NCI-H524 treated with DMSO at 0.1 percent for 48 hours (cell line): ENCODE results near the gene DYSF.

Experiments
- DNase-seq: peaks from one replicate; lab custom pipeline; 2025; lab: John Stamatoyannopoulos, UW

DYSF gene

GRCh38 chr2:71576541-71576940, 123.2 kb downstream of the DYSF start:
- no peak for DNase-seq

- no peak for DNase-seq
Observed at GRCh38 chr2:71577209-71577608, 123.8 kb downstream of the DYSF start.

DNA sequence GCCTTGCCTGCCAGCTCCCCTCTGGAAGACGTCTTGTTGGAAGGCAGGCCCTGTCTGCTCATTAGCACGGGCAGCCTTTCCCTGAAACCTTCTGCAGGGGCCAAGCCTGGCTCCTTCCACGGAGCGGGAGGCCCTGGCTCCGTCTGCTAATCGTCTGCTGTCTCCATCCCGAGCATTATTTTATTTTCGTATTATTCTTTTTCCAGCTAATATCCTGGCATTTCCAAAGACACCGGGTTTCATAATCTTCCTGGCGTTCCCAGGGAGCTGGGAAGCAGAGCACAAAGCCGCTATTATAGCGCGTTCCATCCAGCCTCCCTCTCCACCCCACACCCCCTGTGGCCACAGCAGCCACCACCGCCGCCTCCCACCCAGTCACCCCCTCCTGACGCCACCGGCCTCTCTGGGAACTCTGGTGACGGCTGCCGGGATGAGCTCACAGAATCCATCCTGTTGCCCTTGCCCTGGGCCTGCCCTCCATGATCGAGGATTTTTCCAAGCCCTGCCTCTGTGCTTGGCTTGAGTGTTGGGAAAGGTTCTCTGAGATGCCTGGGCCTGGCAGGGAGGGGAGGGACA, 125.5 kb downstream of the DYSF start:
- DNase-seq, result no peak

DNA sequence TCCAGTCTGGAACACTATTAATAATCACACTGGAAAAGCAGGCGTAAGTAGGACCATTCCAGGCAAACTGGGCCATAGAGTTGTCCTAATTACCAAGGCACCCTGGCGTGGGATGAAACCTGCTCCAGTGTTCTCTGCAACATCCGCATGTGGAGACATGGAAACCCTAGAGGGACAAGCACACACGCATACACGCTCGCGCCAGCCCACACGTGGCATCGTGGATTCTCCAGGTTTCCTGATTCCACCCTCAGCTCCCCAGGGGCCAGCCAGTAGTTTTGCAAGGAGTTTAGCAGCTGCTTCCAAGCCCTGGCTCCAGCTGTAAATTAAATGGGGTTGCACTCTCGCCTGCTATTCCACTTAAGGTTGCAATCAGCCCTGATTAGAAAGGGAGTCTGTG, 127.7 kb downstream of the DYSF start:
- DNase-seq, result no peak

- DNase-seq, result no peak
Observed at GRCh38 chr2:71583876-71584275, 130.5 kb downstream of the DYSF start.

GRCh38 chr2:71586471-71586870, 133.1 kb downstream of the DYSF start:
- DNase-seq, result no peak

DNA sequence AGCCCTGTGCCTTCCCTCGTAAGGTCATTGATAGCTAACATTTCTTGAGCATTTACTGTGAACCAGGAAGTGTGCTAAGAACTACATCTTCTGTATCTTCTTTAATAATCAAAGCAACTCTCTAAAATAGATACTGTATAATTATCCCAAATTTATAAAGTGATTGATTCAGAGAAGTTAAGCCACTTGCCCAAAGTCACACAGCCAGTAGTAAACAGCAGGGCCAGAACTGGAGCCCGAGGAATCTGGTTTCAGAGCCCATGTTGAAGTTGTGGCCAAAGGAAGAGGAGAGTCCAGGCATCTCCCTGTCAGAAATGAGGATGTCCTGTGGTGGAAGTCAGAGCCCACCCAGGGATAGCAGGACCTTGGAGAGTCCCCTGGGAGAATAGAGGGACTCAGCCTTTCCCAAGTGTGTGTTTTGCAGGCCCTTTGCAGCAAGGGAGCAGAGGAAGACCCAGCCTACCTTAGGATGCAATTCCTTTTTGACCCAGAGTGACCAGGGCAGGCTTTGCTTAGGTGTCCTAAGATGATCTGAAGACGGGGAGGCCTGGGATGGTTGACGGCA, 134.2 kb downstream of the DYSF start:
- DNase-seq, result no peak

DNA sequence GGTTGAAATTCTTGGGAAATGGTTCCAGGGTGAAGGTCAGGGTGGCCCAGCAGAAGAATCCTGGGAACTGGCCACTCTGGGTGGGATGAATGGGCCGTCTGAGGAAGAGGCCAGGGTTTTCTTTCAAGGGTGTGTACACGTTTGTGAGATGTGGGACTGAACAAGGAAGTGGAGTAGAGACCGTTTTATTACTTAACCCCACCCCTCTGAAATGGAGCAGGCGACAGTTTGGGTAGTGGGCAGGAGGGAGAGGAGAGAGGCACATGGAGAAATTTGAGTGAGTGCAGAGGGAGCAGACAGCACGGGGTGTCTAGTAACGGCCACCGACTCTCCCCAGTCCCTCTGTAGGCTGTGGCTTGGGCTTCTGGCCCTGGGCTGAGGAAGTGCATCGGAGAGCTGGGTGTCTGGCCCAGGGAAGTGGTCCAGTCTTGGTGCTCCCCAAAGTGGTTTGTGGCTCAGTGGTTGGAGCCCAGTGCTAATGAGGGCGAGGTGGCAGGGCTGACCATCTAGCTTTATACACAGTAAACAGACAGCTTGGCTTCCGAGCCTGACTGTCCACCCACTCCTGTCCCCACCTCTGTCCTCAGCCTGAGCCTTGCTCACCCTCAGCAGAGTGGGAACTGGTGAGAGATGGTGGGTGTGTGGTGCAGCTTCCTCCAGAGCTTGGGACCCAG, 135.3 kb downstream of the DYSF start:
- no peak for DNase-seq

GRCh38 chr2:71589763-71590162, 136.4 kb downstream of the DYSF start:
- no peak for DNase-seq

GRCh38 chr2:71591044-71591443, 137.7 kb downstream of the DYSF start:
- DNase-seq, result no peak

- DNase-seq, result no peak
Observed at GRCh38 chr2:71592181-71592711, 138.9 kb downstream of the DYSF start.

DNA sequence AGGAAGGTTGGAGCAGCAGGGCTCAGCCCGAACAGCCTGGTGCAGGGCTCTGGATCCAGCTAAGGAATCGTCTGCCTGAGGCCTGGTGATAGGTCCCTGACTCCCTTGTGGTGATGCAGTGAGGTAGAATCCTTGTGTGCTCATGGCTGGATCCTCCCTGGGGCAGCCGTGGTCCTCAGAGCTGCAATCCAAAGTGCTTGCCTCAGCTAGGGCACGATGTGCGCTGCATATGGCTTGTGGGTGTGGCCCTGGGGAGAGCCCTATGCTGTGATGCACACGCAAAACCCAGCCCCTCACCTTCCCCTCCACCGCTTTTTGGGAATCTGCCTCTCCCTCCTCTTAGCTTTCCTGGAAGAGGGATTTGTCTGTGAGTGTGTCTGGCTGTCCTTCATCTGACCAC, 142.2 kb downstream of the DYSF start:
- DNase-seq, result no peak

DNA sequence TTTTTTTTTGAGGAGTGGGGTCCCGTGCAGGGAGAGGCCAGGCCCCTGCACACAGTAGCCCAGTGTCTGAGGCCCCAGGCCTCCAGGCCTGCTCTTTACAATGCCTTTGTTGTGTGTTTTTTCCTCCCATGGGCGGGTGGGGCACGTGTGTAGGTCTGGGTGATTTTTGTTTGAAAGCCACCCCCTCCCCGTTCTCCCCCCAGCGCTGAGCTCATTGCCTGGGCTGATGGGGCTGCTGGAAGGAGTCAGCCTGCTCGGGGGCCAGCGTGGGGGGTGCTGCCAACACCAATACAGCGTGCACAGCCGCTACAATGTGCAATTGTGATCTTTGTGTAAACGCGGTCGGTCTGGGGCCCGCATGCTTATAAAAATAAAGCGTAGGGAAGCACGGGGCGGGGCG, 142.7 kb downstream of the DYSF start:
- DNase-seq, result no peak

DNA sequence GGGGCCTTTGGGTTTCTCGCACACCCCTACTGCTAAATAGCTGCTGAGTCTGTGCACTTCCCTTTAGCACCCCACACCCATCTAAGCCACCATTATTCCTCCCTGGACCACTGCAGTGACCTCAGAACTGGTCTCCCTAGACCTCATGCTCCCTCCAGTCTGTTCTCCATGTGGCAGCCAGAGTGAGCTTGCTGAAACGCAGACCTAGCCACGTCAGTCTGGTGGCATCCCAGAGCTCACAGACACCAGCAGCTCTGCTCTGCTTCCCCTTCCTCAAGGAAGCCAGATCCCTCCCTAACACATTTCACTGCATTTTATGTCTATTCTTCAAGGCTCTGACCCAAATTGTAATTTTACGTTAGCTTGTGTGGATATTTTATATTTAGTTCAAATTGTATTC, 144.4 kb downstream of the DYSF start:
- DNase-seq, result no peak

GRCh38 chr2:71598526-71598925, 145.2 kb downstream of the DYSF start:
- DNase-seq, result no peak

DNA sequence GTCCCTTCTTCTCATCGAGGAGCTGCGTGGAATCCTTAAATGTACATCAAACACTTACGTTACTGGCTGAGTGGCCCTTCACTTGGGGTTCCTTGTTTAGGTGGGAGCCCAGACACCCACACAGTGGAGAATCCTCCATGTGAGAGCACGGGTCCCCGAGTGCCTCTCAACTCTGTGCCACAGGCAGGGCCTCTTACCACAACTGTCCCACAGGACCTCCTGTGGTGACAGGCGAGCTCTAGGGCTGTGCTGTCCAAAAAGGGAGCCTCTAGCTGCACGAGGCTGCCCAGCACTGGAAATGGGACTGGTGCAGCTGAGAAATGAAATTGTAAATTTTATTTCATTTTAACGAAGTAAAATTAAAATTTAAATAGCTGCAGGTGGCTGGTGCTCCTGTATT, 145.7 kb downstream of the DYSF start:
- no peak for DNase-seq

GRCh38 chr2:71599646-71600236, 146.4 kb downstream of the DYSF start:
- DNase-seq, result peak; percentile 77

- no peak for DNase-seq
Observed at GRCh38 chr2:71600555-71600954, 147.2 kb downstream of the DYSF start.

DNA sequence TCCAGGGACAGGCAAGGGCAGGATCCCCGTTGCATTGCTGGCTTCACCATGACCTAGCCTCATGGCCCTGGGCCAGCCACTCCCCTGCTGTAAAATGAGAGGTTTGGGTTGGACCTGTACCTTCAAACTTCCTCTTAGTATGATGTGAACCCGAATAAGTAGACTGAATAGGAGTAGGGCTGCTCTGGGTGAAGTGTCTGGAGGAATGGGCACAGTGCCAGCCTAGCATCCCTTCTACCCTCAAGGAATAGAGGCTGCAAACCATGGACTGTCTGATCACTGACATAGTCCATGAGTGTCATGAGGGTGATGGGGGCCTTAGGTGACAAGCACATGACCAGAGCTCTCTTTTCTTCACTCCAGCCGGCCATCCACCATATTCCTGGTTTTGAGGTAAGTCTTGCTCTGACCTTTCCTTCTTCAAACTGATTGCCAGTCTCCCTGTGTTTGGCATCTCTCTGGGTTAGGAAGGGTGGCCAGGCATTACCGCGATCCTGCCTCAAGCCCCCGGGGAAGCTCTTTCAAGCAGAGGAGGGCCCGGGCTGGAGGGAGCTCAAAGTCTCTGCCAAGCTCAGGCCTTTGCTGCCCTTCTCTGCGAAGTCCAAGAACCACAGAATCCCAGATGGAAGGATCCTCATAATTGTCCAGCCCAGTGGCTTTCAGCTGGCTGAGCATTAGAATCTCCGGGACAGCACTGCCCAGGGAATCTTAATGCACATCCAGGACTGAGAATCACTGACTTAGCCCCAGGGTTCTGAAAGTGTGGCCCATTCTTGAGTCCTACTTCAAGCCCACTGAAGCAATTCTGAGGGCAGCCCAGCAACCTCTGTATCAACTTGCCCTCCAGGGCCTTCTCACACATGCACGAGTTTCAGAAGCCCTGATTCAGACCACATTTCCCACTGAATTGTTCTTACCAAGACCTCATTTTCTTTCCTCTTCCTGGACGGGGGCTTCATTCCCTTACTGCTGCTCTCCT, 148.1 kb downstream of the DYSF start:
- no peak for DNase-seq

- no peak for DNase-seq
Observed at GRCh38 chr2:71602115-71602495, 148.7 kb downstream of the DYSF start.

- no peak for DNase-seq
Observed at GRCh38 chr2:71602581-71602980, 149.2 kb downstream of the DYSF start.

- DNase-seq, result no peak
Observed at GRCh38 chr2:71603311-71603811, 150.0 kb downstream of the DYSF start.
